ENCODE data around the gene ARL15.

ARL15 gene

DNA sequence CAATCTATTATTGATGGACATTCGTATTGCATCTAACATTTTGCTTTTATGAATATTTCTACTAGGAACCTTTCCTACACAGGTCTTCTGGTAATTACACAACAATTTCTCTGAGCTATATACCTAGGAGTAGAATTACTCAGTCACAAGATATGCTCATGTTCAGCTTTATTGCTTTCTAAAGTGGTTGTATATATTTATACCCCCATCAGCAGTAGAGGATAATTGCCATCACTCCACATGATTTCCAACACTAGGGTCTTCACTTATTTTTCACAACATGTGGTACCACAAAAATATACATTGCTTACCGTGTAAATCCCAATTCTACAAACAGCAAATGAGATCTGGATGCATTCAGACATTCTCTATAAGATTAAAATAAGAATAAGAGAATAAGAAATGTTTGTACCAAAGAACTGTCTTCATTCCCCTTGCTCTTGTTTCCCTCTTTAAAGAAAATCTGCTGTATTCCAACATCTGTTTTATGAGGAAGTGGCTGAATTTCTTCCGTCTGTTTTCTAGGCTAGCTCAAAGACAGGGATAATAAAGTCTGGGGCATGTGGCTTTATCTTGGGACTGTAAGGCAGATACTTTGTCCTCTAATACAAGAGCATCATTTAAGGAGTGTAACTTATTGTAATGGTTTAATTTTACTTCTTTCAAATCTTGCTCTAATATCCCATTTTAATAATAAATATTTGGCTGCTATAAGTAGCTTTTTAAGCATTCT, 28.2 kb downstream of the ARL15 start:
- DNase-seq = no peak

DNA sequence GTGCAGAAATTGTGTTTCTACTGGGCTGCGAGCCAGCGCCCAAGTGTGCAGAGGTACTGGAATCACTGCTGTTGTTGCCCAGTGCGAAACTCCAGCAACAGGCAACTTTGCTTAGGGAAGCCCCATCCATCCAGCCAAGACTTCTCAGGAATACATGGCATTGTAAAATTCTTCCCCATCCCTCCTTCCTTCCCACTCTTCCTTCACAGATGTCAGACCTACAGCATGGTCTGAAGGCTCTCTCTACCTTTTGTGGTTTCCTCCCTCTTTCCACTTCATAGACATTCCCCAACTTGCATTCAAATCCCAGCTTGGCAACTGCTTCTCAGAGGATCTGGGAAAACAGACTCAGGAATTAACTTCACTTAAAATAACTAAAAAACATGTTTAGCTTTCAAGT, 30.4 kb downstream of the ARL15 start:
- no peak for DNase-seq

DNA sequence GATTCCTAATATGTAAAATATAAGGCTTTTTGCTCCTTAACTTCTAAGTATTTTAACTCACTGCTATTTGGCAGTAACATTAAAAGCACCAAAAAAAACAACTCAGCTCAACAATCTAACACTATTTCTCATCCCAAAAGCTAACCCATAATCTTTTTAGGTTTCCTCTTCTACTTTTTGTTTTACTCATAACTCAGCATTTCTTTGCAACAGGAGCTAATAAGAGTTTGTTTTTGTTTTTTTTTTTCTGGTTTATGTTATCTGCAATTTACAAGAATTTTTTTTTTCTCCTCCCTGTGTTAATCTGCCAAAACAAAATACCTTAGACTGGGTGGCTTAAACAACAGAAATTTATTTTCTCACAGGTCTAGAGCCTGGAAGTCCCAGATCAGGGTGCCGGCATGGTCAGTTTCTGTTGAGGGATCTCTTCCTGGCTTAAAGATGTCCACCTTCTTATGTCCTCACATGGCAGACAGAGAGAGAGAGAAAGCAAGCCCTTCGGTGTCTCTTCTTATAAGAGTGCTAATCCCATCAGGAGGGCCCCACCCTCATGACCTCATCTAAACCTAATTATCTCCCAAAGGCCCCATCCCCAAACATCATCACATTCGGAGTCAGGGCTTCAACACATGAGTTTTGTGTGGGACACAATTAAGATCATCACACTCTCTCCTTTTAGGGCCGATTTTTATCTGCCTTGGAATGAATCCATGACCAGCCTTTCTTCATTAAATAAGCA, 31.2 kb downstream of the ARL15 start:
- DNase-seq = no peak

DNA sequence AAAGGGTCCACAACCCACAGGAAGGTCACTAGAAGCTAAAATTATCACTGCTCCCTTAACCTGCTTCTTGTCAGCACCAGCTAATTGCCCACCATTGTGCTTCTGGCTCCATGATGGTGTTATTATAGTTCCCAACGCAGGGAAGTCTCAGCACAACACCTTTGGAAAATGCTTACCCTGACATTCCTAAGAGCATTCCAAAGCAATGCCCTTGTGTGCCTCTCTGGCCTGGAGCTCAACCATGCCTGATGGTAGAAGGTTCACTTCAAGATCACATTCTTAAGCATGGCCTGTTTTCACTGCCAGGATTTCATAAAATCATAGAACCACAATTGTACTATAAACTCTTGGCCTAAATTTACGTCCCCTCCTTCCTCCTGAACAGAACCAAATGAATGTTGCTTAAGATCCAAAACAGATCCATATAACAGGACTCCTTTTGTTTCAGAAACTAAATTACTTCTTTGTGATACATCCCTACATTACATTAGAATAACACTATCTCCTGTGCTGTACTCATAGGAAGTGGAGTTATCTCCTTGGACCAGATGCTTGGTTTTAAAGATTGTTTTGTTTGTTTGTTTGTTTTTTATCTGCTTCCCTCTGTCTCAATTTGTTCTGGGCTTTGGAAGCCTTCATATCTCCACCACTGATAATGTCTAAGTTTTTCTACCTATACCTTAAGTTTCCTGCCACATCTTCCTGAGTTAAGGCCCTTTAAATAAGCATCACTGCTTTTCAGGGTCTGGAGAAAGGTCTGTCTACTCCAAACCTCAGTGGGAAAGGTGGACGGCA, 32.1 kb downstream of the ARL15 start:
- no peak for DNase-seq

DNA sequence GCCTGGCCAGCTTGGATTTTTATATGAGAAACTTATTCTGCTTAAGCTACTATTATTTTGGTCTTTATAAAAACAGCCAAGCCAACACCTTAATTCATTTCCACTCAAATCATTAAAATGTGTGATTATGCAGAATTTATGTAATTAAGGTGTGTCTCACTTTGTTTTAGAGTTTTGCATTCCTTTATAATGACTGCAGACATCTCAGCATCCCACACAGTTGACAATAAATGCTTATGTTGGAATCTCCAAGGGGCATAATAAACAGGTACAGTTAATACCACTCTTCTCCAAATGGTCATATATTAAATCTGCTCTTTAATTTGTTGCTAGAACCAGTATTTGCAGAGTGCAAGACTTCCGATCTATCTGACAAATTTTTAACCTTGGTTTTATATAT, 34.3 kb downstream of the ARL15 start:
- no peak for DNase-seq

DNA sequence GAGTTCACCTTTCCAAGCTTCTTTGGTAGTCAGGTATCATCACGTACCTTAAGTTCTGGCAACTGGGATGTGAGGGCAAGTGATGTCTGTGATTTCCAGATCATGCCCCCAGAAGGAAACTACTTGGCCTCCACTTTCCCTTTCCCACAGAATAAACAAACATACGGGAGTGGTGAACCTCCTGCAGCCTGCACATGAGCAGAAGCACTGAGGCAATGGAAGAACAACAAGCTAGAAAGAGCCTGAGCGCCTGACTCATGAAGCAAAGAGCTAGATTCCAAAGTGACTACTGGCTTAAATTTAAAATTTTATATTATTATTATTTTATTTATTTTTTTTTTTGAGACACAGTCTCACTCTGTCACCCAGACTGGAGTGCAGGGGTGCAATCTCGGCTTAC, 35.0 kb downstream of the ARL15 start:
- no peak for DNase-seq

DNA sequence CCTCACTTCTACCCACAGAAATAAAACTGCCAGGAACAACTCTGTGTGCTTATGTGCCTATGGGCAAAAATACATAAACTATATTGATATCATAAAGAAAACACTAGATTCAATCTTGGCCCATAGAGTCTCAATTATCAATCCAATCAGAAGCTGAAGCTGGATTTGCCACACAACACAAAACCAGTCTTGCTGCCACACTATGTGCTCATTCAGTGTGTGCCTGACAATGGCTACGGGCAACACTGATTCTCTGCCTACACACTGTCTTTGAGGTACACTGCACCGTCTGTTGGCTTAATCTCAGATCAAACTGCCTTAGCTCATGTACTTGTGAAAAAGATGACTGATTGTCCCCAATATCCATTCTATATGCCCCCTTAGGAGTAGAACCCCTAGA, 35.4 kb downstream of the ARL15 start:
- DNase-seq = no peak

DNA sequence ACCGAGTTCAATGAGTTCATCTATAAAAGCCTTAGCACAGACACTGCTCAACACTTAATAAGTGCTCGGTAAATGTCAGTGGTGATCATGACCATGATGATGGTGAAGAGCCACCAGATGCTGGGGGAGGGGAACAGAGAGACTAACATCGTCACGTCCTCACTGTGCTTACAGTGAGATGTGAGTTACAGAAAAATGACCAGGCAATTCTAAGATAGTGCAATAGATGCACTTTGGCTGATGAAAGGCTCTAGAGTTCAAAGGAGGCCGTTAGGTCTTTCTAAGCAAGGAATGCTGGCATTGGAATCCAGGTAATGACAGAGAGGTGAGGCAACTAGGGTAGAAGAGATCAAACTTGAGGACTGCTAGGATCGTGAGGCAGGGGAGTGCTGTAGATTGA, 36.7 kb downstream of the ARL15 start:
- no peak for DNase-seq

DNA sequence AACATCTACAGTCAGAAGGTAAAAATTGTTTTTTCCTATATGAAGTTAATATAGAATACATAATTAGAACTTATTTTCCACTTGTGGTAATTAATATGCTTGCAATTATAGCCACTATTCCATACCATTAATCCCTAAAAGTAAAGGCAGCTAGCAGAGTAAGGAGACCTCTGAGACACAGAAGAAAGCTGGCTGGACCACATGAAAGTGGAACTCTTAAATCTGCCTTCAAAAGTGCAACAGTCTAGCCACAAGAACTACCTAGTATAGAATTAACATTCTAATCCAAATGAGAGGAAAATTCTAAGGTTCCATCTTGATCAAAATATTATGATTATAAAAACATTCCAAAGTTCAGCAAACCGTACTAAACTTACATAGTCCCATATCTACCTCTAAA, 37.6 kb downstream of the ARL15 start:
- no peak for DNase-seq

DNA sequence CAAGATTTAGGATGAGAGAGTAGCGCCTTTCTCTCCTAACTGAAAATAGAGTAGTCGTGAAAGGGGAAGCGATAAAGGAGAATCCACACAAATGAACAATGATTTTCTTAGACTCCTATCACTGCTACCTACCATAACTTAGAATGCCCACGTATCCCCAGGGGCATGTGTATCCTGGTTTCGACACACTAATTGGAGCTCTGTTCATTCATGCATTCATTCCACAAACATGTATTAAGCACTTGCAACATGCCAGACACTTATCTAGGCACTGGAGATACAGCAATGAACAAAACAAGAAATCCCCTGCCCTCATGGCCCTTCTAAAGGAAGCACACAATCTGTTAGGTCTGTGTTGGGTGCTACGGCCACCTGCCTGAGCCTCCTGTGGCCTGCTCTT, 40.0 kb downstream of the ARL15 start:
- DNase-seq = no peak

DNA sequence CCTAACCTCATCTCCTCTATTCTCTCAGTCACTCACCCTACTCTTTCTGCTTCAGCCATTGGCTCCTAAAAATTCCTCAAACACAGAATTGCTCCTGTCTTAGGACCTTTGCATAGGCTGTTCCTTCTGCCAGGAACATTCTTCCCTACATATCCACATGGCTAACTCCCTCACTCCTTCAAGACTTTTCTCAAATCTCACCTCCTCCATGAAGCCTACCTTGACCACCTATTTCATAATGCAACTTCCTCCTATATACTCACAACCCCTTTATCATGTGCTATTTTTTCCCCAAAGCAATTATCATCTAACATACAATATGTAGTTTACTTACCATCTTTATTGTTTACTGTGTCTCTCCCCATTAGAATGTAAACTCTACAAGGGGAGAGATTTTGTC, 45.8 kb downstream of the ARL15 start:
- DNase-seq = no peak

DNA sequence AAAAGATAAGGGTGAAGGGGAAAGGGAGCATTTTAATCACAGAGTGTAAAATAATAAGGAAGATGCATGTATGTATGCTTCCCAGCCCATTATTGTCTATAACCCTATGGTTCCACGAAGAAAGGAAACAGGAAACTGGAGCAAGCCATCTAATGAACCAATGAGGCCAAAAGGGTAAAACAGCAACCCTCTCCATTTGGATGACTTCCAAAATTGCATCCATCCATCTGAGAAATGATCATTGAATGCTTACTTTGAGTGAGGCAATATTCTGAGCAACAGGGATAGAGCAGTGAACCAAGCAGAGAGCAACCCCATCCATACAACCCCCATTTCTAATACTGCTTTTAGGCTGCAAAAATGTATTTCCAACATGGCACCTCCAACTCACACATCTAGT, 46.9 kb downstream of the ARL15 start:
- no peak for DNase-seq

DNA sequence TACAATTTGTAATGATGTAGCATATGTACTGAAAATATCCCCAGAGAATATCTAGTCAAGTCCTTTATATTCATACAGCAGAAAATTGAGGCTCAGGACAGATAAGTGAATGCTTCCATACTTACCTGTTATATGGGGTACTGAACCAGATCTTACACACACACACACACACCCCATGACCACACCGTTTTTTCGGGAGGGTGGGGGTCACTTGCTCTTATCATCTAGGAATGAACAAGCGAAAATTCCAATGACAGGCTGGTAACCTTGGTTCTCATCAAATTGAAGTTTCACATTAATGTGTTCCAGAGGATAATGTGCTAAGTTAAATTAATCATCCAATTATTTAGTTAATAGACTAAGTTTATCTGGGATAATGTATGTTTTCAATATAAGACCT, 48.8 kb downstream of the ARL15 start:
- DNase-seq = no peak

DNA sequence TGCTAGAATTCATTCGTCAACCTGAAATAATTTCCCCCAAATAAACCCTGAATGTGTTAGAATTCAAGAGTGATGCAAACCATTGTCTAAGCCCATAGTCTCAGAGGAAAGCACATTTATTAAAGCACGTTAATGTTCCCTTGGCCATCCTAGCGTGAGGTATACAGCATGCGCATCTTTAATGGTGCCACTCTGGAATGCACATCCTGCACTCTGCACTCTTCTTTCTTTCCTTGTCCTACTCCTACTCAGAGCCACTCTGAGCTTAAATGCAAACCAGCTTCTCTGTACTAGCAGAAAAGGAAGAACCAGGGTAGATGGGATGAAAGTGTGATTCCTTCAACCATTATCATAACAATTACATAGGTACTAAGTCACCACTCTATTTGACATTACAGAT, 50.4 kb downstream of the ARL15 start:
- no peak for DNase-seq

DNA sequence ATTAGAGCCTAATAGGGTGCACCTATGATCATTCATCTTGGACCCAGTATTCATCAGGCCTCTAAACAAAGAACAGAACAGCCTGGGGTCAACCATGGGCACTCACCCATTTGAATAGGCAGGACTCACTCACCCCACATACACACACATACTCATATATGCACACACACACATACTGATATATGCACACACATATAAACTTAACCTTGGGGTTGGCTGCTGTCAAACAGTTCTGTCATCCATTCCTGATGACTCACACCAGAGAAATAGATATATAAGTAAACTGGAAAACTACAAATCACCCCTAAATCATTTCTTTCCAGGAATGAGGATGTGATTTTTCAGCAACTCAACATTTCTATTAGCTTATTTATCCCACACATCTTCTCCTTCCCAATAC, 51.3 kb downstream of the ARL15 start:
- DNase-seq = no peak

DNA sequence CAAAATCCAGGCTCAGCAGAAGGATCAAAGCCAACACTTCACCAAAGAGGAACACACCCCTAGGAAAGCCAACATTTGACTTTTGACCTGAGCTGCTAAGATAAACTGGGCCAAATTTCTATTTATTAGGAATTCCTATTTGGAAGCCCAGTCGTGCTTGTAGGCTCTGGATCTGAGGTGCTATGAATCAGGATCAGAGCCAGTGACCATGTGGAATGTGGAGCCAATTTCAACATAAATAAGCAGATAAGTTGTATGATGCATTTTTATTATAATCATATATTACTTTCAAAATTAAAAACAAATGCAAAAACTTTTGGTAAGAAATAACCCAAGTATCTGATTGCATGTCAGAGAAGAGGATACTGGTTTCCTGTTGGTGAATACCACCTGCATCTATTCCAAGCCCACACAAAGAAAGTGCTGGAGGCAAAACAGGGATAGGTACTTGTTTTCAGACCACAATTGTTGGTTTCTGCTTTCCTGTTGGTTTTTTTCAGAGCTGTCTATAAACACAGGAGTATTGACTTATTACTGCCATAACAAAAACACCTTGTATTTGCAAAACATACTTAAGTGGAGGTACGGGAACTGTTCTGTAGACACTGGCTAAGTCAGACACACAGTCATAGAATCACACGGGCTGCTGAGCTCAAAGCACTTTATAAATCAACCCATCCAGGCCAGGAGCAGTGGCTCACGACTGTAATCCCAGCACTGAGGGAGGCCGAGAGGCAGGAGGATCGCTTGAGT, 52.8 kb downstream of the ARL15 start:
- DNase-seq = no peak

DNA sequence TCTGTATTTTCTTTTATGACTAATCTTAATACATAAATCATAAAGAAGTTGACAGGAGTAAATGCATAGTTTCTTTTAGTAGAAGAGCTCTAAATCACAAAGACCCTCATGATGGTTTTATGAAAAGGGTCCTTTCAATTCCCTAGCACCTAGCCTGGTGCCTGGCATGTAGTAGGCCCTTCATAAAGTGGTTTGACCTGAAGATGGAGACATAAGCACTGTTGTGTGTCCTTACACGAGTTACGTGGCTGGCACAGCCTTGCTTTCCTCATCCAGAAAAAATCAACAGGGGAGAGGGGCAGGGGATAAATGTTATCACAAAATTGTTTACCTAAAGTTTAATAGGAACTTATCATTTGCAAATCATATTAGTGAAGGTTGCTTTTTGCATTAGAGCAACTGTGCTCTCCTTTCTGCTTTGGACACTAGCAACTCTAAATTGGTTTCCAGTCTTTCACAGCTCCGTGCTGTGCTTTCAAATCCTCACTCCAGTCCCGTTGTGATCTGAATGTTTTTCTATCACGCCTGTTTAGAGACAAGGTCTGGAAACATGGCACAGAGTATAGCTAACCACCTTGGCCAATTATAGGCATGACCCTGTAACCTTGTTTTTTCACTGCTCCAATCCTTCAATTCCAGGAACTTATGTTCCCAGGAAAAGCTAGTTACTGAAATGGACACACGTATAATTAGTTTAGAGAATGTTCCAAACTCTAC, 55.7 kb downstream of the ARL15 start:
- DNase-seq = no peak

DNA sequence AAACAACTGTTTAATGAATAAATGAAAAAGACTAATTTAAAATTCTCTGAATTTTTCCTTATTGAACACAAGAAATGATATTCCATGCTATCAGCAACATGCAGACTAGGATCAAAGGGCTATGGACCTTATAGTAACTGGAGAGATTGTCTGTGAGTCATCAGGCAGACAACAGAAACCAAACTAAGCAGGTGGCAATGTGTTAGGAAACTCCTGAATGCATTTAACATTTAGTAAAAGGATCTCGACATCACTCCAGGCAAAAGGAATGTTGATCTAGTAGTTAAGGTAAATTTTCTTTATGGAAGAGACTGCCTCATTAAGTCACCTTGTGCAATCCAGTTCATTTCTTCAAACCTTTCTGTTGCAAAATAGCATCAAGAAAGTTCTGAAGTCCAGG, 58.4 kb downstream of the ARL15 start:
- DNase-seq = no peak

DNA sequence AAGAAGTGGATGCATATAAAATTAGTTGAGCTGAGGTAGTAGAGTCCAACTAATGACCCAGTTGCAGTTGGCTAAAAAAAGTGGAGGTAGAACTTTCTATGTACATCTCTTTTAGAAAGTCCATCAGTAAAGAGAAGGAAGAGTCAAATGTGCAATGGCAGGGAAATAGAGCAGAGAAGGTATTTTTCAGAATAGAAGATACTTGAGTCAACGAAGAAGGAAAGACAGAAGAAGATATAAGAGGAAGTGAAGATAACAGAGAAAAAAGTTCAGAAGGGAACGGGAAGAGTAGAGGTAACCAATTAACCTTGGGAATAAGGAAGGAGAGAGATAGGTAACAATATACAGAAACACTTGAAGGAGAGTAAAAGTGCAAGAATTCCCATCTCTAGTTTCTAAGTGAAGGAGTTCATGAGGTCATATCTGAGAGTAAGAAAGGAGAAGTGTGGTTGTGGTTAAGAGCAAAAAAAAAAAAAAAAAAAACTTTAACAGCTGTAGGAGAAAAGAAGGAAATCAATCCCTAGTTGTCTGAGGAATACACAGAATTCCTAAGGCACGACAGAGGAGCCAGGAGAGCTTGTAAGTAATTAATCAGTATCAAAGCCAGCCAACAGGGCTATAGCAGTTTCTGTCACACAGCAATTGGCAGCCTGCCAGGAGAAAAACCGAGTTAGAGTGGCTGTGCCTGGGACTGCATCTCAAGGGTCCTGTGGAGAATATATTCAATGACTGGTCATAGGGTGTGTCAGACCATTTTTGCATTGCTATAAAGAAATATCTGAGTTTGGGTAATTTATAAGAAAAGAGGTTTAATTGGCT, 61.0 kb downstream of the ARL15 start:
- no peak for DNase-seq

DNA sequence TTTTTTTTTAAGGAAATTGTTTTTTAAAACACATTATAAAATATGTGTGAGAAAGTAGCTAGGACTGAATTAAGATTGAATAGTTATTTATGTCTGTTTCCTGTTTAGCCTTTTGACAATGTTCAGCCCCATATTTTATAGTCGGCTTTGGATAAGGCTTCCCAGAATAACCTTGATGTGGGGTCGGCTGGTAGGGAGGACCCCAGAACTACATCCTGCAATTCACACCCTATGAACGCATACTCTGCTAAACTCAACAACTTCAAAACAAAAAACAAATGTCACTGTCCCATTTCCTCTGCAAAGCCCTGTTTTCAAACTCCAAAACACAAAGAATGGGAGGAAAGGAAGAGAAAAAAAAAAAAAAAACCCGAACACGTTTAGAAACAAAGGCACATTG, 63.1 kb downstream of the ARL15 start:
- no peak for DNase-seq

DNA sequence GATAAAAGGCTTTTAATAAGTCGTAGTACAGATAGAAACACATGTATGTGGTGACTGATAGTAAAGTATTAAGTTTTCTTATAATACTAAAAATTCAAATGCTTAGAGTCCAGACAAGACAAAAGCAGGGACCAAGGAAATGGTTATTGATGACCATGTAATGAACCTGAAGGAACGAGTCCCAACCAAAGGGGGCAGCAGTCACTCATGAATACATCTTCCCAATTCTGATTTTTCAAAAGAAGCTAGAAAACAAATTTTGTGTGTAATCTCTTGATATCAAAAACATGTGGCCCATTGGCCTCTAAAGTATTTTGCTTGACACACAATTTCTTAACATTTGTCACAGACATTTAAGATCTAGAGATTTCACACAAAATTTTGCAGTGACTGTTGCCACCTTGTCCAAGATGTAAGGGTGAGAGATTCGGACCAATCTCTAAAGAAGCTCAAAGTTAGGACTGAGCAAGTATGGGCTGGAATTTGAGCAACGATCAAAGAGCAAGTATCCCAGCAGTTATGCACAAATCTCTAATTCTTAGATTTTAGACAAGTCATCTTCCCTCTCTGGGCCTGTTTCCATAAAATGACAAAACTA, 66.8 kb downstream of the ARL15 start:
- no peak for DNase-seq
